Measurements from ENCODE around the gene TBC1D9B. TPM values are rescaled to one million over a fixed set of nuclear protein-coding genes. Genes with fewer than 3 reads are reported as not detected.

TBC1D9B gene
- polyA plus RNA-seq, 4 donors: 32.4 to 80.6 (median 54.7) TPM

- FAIRE-seq: no peak
- H3K36me3 ChIP-seq (ENCODE audit: control insufficient read depth in 3 of 3, insufficient read depth in 2 of 3, low read depth in 1 of 3, low read length in 3 of 3): peaks cover 0 to 47% (median 4%) of the 10 kb centered on the region in 3 donors
- H3K27ac ChIP-seq (ENCODE audit: low read depth in 1 of 3, low read length in 2 of 3): no peak overlapping the region
- H3K4me1 ChIP-seq (ENCODE audit: control insufficient read depth in 3 of 3, insufficient read depth in 2 of 3, low read depth in 1 of 3, low read length in 2 of 3): peaks cover 0 to 8% (median 0%) of the 10 kb centered on the region in 3 donors
- WGBS, 3 donors: 83 to 91% (median 86%) methylated on average over 8 of the region's 8 CpGs
- no peak for DNase-seq
- H3K4me3 ChIP-seq (ENCODE audit: low read depth in 1 of 3, low read length in 3 of 3): no peak overlapping the region
- H3K27me3 ChIP-seq (ENCODE audit: control insufficient read depth in 3 of 3, insufficient read depth in 3 of 3, low read length in 3 of 3): no peaks in the 10 kb centered on the region
- H3K9me3 ChIP-seq (ENCODE audit: control insufficient read depth in 2 of 2, insufficient read depth in 1 of 2, low read depth in 1 of 2, low read length in 1 of 2): no peaks in the 10 kb centered on the region
These were observed 2.5 kb downstream of the TBC1D9B start for GRCh38 chr5:179905161-179905560.

GRCh38 chr5:179904463-179905160, 3.1 kb downstream of the TBC1D9B start:
- DNase-seq (no peak), FAIRE-seq (no peak)
- 92 to 97% (median 92%) methylated on average over 25 of the region's 25 CpGs for WGBS, 3 donors
- Histone ChIP-seq H3K27ac (ENCODE audit: low read depth in 1 of 3, low read length in 2 of 3) (no peak overlapping the region), H3K4me3 (ENCODE audit: low read depth in 1 of 3, low read length in 3 of 3) (no peak overlapping the region), H3K9me3 (ENCODE audit: control insufficient read depth in 2 of 2, insufficient read depth in 1 of 2, low read depth in 1 of 2, low read length in 1 of 2) (no peaks in the 10 kb centered on the region), H3K4me1 (ENCODE audit: control insufficient read depth in 3 of 3, insufficient read depth in 2 of 3, low read depth in 1 of 3, low read length in 2 of 3) (peaks cover 0 to 8% (median 0%) of the 10 kb centered on the region in 3 donors), H3K36me3 (ENCODE audit: control insufficient read depth in 3 of 3, insufficient read depth in 2 of 3, low read depth in 1 of 3, low read length in 3 of 3) (peaks cover under 1 to 53% (median 4%) of the 10 kb centered on the region in 3 donors), H3K27me3 (ENCODE audit: control insufficient read depth in 3 of 3, insufficient read depth in 3 of 3, low read length in 3 of 3) (no peaks in the 10 kb centered on the region)

- 92 to 97% (median 95%) methylated on average over 7 of the region's 7 CpGs for WGBS, 3 donors
- DNase-seq (no peak), FAIRE-seq (no peak)
- H3K27me3 ChIP-seq (ENCODE audit: control insufficient read depth in 3 of 3, insufficient read depth in 3 of 3, low read length in 3 of 3): no peaks in the 10 kb centered on the region
- H3K36me3 ChIP-seq (ENCODE audit: control insufficient read depth in 3 of 3, insufficient read depth in 2 of 3, low read depth in 1 of 3, low read length in 3 of 3): peaks cover 4 to 65% (median 6%) of the 10 kb centered on the region in 3 donors
- no peak overlapping the region for H3K4me3 ChIP-seq (ENCODE audit: low read depth in 1 of 3, low read length in 3 of 3)
- H3K9me3 ChIP-seq (ENCODE audit: control insufficient read depth in 2 of 2, insufficient read depth in 1 of 2, low read depth in 1 of 2, low read length in 1 of 2): no peaks in the 10 kb centered on the region
- H3K4me1 ChIP-seq (ENCODE audit: control insufficient read depth in 3 of 3, insufficient read depth in 2 of 3, low read depth in 1 of 3, low read length in 2 of 3): peaks cover 0 to 8% (median 0%) of the 10 kb centered on the region in 3 donors
- H3K27ac ChIP-seq (ENCODE audit: low read depth in 1 of 3, low read length in 2 of 3): no peak overlapping the region
These were observed 4.9 kb downstream of the TBC1D9B start for GRCh38 chr5:179902763-179903158.

GRCh38 chr5:179901915-179902762, 5.6 kb downstream of the TBC1D9B start:
- Histone ChIP-seq H3K9me3 (ENCODE audit: control insufficient read depth in 2 of 2, insufficient read depth in 1 of 2, low read depth in 1 of 2, low read length in 1 of 2) (no peaks in the 10 kb centered on the region), H3K4me1 (ENCODE audit: control insufficient read depth in 3 of 3, insufficient read depth in 2 of 3, low read depth in 1 of 3, low read length in 2 of 3) (peaks cover 0 to 8% (median 0%) of the 10 kb centered on the region in 3 donors), H3K36me3 (ENCODE audit: control insufficient read depth in 3 of 3, insufficient read depth in 2 of 3, low read depth in 1 of 3, low read length in 3 of 3) (peaks cover 4 to 70% (median 9%) of the 10 kb centered on the region in 3 donors), H3K4me3 (ENCODE audit: low read depth in 1 of 3, low read length in 3 of 3) (no peak overlapping the region), H3K27ac (ENCODE audit: low read depth in 1 of 3, low read length in 2 of 3) (no peak overlapping the region), H3K27me3 (ENCODE audit: control insufficient read depth in 3 of 3, insufficient read depth in 3 of 3, low read length in 3 of 3) (no peaks in the 10 kb centered on the region)
- WGBS, 3 donors: 85 to 95% (median 93%) methylated on average over 15 of the region's 15 CpGs
- DNase-seq (no peak), FAIRE-seq (no peak)

GRCh38 chr5:179901462-179901861, 6.2 kb downstream of the TBC1D9B start:
- H3K9me3 ChIP-seq (ENCODE audit: control insufficient read depth in 2 of 2, insufficient read depth in 1 of 2, low read depth in 1 of 2, low read length in 1 of 2): no peaks in the 10 kb centered on the region
- H3K4me1 ChIP-seq (ENCODE audit: control insufficient read depth in 3 of 3, insufficient read depth in 2 of 3, low read depth in 1 of 3, low read length in 2 of 3): peaks cover 0 to 5% (median 0%) of the 10 kb centered on the region in 3 donors
- FAIRE-seq (no peak), DNase-seq (no peak)
- peaks cover 4 to 71% (median 9%) of the 10 kb centered on the region in 3 donors for H3K36me3 ChIP-seq (ENCODE audit: control insufficient read depth in 3 of 3, insufficient read depth in 2 of 3, low read depth in 1 of 3, low read length in 3 of 3)
- H3K27me3 ChIP-seq (ENCODE audit: control insufficient read depth in 3 of 3, insufficient read depth in 3 of 3, low read length in 3 of 3): no peaks in the 10 kb centered on the region
- no peak overlapping the region for H3K27ac ChIP-seq (ENCODE audit: low read depth in 1 of 3, low read length in 2 of 3)
- 93 to 99% (median 97%) methylated on average over 6 of the region's 6 CpGs for WGBS, 3 donors
- no peak overlapping the region for H3K4me3 ChIP-seq (ENCODE audit: low read depth in 1 of 3, low read length in 3 of 3)

GRCh38 chr5:179900711-179901110, 7.0 kb downstream of the TBC1D9B start:
- Histone ChIP-seq H3K27me3 (ENCODE audit: control insufficient read depth in 3 of 3, insufficient read depth in 3 of 3, low read length in 3 of 3) (no peaks in the 10 kb centered on the region), H3K4me3 (ENCODE audit: low read depth in 1 of 3, low read length in 3 of 3) (no peak overlapping the region), H3K27ac (ENCODE audit: low read depth in 1 of 3, low read length in 2 of 3) (no peak overlapping the region), H3K9me3 (ENCODE audit: control insufficient read depth in 2 of 2, insufficient read depth in 1 of 2, low read depth in 1 of 2, low read length in 1 of 2) (no peaks in the 10 kb centered on the region), H3K4me1 (ENCODE audit: control insufficient read depth in 3 of 3, insufficient read depth in 2 of 3, low read depth in 1 of 3, low read length in 2 of 3) (no peaks in the 10 kb centered on the region), H3K36me3 (ENCODE audit: control insufficient read depth in 3 of 3, insufficient read depth in 2 of 3, low read depth in 1 of 3, low read length in 3 of 3) (peaks cover 4 to 66% (median 9%) of the 10 kb centered on the region in 3 donors)
- DNase-seq (no peak), FAIRE-seq (no peak)
- 89 to 90% (median 90%) methylated on average over 13 of the region's 13 CpGs for whole genome bisulfite sequencing, 3 donors

- 84 to 85% (median 84%) methylated on average over 7 to 9 of the region's 9 CpGs for WGBS, 3 donors
- H3K4me1 ChIP-seq (ENCODE audit: control insufficient read depth in 3 of 3, insufficient read depth in 2 of 3, low read depth in 1 of 3, low read length in 2 of 3): no peaks in the 10 kb centered on the region
- H3K4me3 ChIP-seq (ENCODE audit: low read depth in 1 of 3, low read length in 3 of 3): no peak overlapping the region
- FAIRE-seq (no peak), DNase-seq (no peak)
- H3K9me3 ChIP-seq (ENCODE audit: control insufficient read depth in 2 of 2, insufficient read depth in 1 of 2, low read depth in 1 of 2, low read length in 1 of 2): no peaks in the 10 kb centered on the region
- H3K27me3 ChIP-seq (ENCODE audit: control insufficient read depth in 3 of 3, insufficient read depth in 3 of 3, low read length in 3 of 3): no peaks in the 10 kb centered on the region
- peaks cover 4 to 70% (median 13%) of the 10 kb centered on the region in 3 donors for H3K36me3 ChIP-seq (ENCODE audit: control insufficient read depth in 3 of 3, insufficient read depth in 2 of 3, low read depth in 1 of 3, low read length in 3 of 3)
- no peak overlapping the region for H3K27ac ChIP-seq (ENCODE audit: low read depth in 1 of 3, low read length in 2 of 3)
These were observed 7.5 kb downstream of the TBC1D9B start for GRCh38 chr5:179900206-179900605.

GRCh38 chr5:179895861-179896260, 11.8 kb downstream of the TBC1D9B start:
- Histone ChIP-seq H3K27me3 (ENCODE audit: control insufficient read depth in 3 of 3, insufficient read depth in 3 of 3, low read length in 3 of 3) (no peaks in the 10 kb centered on the region), H3K27ac (ENCODE audit: low read depth in 1 of 3, low read length in 2 of 3) (no peak overlapping the region), H3K9me3 (ENCODE audit: control insufficient read depth in 2 of 2, insufficient read depth in 1 of 2, low read depth in 1 of 2, low read length in 1 of 2) (no peaks in the 10 kb centered on the region), H3K4me3 (ENCODE audit: low read depth in 1 of 3, low read length in 3 of 3) (no peak overlapping the region), H3K4me1 (ENCODE audit: control insufficient read depth in 3 of 3, insufficient read depth in 2 of 3, low read depth in 1 of 3, low read length in 2 of 3) (no peaks in the 10 kb centered on the region), H3K36me3 (ENCODE audit: control insufficient read depth in 3 of 3, insufficient read depth in 2 of 3, low read depth in 1 of 3, low read length in 3 of 3) (peaks cover 23 to 79% (median 28%) of the 10 kb centered on the region in 3 donors)
- FAIRE-seq (no peak), DNase-seq (no peak)
- WGBS, 3 donors: 76 to 92% (median 91%) methylated on average over 6 of the region's 6 CpGs
